Caki2 (cell line): ENCODE measurements around the gene LGALS3. TPM values are rescaled to one million over a fixed set of nuclear protein-coding genes. Genes with fewer than 3 reads are reported as not detected.
A peak's percentile ranks its signal among the peaks of the same experiment; 100 is the strongest.

Experiments
- DNase-seq: peaks from one replicate; pipeline ENCODE4 v3.0.0-alpha.2; 2015; ENCODE audit warnings: low read depth
- in situ Hi-C: cut with HindIII; loops from 2 replicates; pipeline ENCODE4 v1.10.0; 2016; ENCODE audit warnings: low sequenced_read_pairs, low pct_unique_long_range_greater_than_20kb, mixed read lengths
- total RNA-seq: library from RNA; depleted of rRNA; stranded (reverse); fragments of >200 nt; shearing (Covaris generic); gene quantifications from 2 replicates; pipeline ENCODE4 v1.2.3, GENCODE V29; 2014; ENCODE audit warnings: low replicate concordance; rRNA removed

The LGALS3 gene
- total RNA-seq, 1 experiment from 2014 or later, result 274 TPM

DNA sequence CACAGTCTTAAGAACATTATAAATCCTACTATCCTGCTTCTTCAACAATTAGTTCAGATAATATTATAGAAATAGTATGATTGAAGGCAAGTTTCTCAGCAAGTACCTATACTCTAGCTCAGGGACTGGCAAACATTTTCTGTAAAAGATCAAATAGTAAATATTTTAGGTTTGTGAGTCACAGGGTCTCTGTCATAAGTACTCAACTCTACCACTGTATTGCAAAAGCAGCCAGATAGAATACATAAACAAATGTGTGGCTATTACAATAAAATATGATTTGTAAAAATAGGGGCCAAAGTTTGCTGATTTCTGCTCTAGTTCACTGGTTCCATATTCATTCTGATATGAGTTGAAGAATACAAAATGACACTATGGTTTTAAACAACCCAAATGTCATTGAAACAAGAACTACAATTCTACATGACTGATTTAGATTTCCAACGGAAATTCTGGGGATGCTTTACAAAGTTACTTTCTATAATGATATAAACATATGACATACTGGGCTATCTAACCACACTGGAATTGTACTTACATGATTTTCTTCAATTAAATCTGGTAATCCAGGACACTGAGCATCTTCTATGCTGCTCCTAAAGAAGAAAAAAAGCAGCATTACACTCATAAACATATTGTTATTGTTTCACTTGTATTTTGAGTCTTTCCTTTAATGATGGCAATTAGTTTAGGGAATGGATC lies 23.2 kb downstream of the LGALS3 start:
- no peak for DNase-seq
- in situ Hi-C loops, result no loop called here

GRCh38 chr14:55153951-55154350 lies 24.9 kb downstream of the LGALS3 start:
- in situ Hi-C loops, result no loop called here
- no peak for DNase-seq

GRCh38 chr14:55157080-55157479 lies 28.0 kb downstream of the LGALS3 start:
- DNase-seq, result no peak
- in situ Hi-C loops, result no loop called here

DNA sequence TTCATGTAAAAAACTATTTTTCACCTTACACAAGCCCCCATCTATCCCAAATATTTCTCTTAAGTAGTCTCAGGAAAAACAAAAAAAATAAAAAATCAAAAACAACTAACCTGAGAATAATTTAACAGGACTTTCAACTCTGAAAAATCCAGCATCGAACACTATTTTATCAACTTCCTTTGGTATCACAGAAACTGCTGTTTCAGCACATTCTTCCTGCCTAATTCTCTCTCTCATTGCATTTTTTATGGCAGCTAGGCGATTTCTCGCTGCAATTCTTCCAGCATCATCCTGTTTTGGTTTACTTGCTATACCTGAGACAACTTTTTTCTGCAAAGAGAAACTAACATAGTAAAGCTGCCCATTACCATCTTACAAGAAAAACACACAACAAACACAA lies 29.4 kb downstream of the LGALS3 start:
- DNase-seq, result no peak
- in situ Hi-C loops, result no loop called here

- peak; percentile 17 for DNase-seq
- in situ Hi-C loops, result no loop called here
Observed at GRCh38 chr14:55160989-55161388, 31.9 kb downstream of the LGALS3 start.

DNA sequence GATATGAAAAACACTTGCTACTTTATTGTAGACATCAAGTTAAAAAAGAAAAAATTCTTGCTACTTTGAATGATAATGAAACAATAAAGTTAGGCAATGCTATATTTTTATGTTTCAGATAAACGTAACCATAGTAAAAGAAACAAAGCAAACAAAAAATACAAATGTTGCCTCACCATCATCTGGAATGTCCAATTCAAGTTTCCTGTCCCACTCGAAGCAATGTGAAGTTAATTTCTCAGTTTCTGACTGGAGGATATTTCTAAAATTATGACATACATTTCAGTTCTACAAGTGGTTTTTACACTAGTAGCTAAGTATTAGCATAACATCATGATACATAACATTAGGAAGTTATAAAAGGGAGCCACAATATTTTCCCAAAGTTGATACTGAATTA lies 41.5 kb downstream of the LGALS3 start:
- in situ Hi-C loops, result no loop called here
- no peak for DNase-seq

- in situ Hi-C loops, result no loop called here
- no peak for DNase-seq
Observed at GRCh38 chr14:55180006-55180405, 51.0 kb downstream of the LGALS3 start.

DNA sequence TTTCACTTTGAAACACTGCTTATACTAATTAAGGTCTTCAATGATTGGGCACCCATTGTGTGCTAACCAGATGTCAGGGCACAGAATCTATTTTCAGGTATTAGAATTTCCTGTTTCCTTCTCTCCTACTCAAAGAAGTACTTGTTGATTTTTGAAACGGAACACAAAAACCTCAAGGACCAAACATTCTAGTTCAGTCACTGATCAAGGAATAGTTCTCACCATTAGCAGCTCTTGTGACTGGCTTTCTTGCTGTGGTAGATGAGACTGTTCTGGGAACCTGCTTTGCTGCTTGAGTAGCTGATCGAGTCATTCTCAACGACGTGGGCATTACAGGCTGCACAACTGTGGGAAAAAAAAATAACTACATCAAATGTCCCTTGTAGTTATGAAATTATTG lies 51.4 kb downstream of the LGALS3 start:
- in situ Hi-C loops, result no loop called here
- DNase-seq, result no peak

GRCh38 chr14:55188686-55189295 lies 59.7 kb downstream of the LGALS3 start:
- DNase-seq, result no peak
- in situ Hi-C loops, result no loop called here

GRCh38 chr14:55190906-55191202 lies 61.8 kb downstream of the LGALS3 start:
- DNase-seq, result no peak
- in situ Hi-C loops, result no loop called here

DNA sequence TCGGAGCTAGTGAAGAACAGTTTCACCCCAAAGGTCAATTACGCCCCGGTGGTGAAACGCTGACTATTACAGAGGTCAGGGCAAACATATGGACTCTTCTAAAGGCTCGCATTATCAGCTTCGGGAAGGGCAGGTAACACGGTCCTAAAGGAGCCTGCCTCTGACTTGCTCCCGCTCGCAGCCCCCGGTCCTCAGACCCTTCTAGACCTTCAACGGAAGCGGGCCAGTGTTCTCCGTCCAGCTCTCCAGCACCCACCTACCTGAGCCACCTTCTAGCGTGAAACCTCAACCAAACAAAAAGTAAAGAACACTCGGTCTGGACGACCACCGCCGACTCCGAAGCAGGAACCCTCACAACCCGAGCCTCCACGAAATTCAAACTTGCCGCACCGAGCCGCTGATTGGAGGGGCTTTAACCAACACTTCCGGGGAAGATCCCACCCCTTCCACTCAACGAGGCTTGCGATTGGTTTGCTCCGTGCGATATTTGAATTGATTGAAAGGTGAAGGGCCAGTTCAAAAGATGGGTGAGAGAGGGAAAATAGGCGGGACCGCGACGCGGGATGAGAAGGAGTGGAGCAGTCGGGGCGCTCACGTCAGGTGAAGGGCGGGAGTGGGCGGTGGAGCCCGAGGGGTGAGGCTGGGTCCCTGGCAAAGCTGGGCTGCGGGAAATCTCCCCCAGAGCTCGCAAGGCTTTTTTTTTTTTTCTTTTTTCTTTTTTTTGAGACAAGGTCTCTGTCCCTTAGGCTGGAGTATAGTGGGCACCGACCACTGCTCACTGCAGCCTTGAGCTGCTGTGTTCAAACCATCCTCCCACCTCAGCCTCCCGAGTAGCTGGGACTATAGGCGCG lies 62.4 kb downstream of the LGALS3 start, which contains the start of gene DLGAP5:
TSS of gene DLGAP5 (minus strand) at position 383 of the 851 bp plus-strand sequence. CDS start 2,406 bp downstream, outside the sequence.
- in situ Hi-C loops, result no loop called here
- DNase-seq, result peak; percentile 98

DNA sequence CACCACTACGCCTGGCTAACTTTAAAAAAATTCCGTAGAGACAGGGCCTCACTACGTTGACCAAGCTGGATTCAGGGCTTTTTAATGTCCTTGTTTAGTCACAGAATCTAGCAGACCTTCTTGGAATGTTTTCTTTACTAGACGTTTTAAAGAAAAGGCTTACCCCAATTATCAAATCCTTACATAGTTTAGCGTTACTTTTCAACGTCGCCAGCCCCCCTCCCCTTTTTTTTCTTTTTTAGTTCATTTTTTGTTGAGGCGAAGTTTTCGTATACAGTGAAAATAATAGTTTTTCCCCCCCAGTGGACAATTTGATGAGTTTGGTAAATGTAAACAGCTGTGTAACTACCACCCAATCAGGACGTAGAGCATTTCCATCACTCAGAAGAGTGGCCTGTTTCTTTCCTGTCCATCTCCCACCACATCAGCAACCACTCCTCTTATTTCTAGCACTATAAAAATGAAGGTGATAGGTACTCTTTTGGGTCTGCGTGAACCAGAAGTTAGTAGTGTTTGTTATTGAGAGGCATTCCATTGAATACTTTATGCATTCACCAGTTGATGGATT lies 63.1 kb downstream of the LGALS3 start:
- DNase-seq, result no peak
- in situ Hi-C loops, result no loop called here

DNA sequence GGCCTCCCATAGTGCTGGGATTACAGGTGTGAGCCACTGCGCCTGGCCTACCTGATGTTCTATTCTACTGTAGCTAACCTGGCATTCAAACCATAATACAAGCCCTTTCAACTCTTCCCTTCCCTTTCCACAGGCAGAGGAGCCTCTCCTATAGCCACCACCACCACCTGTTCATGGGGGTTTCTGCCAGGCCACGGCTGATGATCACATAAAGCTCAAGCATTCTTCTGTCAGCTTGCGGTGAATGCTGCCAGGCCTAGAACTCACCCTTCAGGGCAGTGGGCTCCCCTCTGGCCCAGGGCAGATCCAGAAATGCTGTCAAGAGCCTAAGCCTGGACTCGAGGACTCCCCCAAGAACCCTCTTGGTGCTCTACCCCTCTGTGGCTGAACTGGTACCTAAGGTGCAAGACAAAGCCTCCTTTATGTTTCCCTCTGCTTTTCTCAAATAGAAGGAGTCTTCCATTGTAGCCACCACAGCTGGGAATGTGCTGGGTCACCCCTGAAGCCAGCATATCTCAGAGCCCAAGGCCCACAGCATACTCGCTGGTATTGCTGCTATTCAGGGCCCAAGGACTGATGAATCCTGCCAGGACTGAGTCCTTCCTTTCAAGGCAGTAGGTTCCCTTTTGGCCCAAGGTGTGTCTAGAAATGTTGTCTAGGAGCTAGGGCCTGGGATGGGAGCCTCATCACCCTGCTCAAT lies 65.8 kb downstream of the LGALS3 start:
- no peak for DNase-seq
- in situ Hi-C loops, result no loop called here

Other genes with a start within 250 kb of the LGALS3 start
- gene GCH1, start 226.4 kb upstream of the LGALS3 start, total RNA-seq, result 0.38 and 1.7 TPM in 2 replicates
- 6.3 and 10.0 TPM in 2 replicates for gene WDHD1, start 102.2 kb upstream of the LGALS3 start, total RNA-seq
- 3.6 and 4.7 TPM in 2 replicates for gene SOCS4, start 102.0 kb upstream of the LGALS3 start, total RNA-seq
- gene MAPK1IP1L, start 77.6 kb upstream of the LGALS3 start, total RNA-seq, result 18.9 and 46.6 TPM in 2 replicates
- gene DLGAP5, start 62.3 kb downstream of the LGALS3 start, total RNA-seq, result 27.1 and 29.9 TPM in 2 replicates
- gene FBXO34, start 142.2 kb downstream of the LGALS3 start, total RNA-seq, result 17.9 and 20.3 TPM in 2 replicates